Thyroid gland (tissue), 4 donors: Measurements from ENCODE around the gene TCAP. TPM values are rescaled to one million over a fixed set of nuclear protein-coding genes. Genes with fewer than 3 reads are reported as not detected.

Experiments used
- DNase-seq, 2 donors: peaks; one replicate each; pipeline ENCODE4 v3.0.0-alpha.2; 2019
- H3K27ac ChIP-seq, 3 donors: fragments of 200-600 bp; sonication (generic); 1 replicate in 2 of 3; 2 replicates in 1 of 3; pipeline ENCODE4 v1.5.1; 2016 to 2019; ENCODE audit warnings: mild to moderate bottlenecking in 1 of 3, moderate library complexity in 1 of 3
- H3K27me3 ChIP-seq: fragments of 200-600 bp; sonication (generic); one replicate; pipeline ENCODE4 v1.5.1; 2019
- H3K36me3 ChIP-seq, 2 donors: fragments of 200-600 bp; sonication (generic); one replicate each; pipeline ENCODE4 v1.5.1; 2016 to 2019
- H3K4me1 ChIP-seq, 2 donors: fragments of 200-600 bp; sonication (generic); one replicate each; pipeline ENCODE4 v1.5.1; 2017 to 2019
- H3K4me3 ChIP-seq, 3 donors: fragments of 200-600 bp; sonication (generic); replicated peaks in 1 of 3; 1 replicate in 2 of 3; 2 replicates in 1 of 3; pipeline ENCODE4 v1.5.1; 2016; ENCODE audit warnings: mild to moderate bottlenecking in 1 of 3
- H3K9me3 ChIP-seq: fragments of 200-600 bp; sonication (generic); one replicate; pipeline ENCODE4 v1.5.1; 2017
- CTCF ChIP-seq, 6 experiments: fragments of 200-600 bp in 3 of 6; fragments of 450-650 bp in 3 of 6; sonication (generic) in 3 of 6; IDR thresholded peaks; one replicate each; pipeline ENCODE4 v1.5.1; 2016 to 2019; ENCODE audit warnings: antibody characterized with exemption in 6 of 6, mild to moderate bottlenecking in 2 of 6, inconsistent platforms in 1 of 6, moderate library complexity in 1 of 6
- POLR2A ChIP-seq, 2 donors: fragments of 450-650 bp; IDR thresholded peaks; one replicate each; pipeline ENCODE4 v1.6.1; 2017; ENCODE audit warnings: antibody characterized with exemption in 2 of 2, mild to moderate bottlenecking in 2 of 2, moderate library complexity in 1 of 2
- WGBS, 2 donors: methylation state at CpG; one replicate each; pipeline ENCODE4 v1.1.5; 2017; 5-methylcytosine and 5-hydroxymethylcytosine counted together
- intact Hi-C: fragments of 100-400 bp; cut with DNase I; formaldehyde crosslinking; loops from one replicate; pipeline ENCODE4 v1.15.1; 2023
- total RNA-seq, 4 donors: library from RNA; depleted of rRNA; stranded (reverse); fragments of >200 nt; gene quantifications; one replicate each; pipeline ENCODE4 v1.2.3, GENCODE V29; 2016

The TCAP gene
- total RNA-seq, 4 donors from 2014 or later = 0.63 to 2.1 (median 1.5) TPM

GRCh38 chr17:39701784-39702422, 36.8 kb downstream of the TCAP start:
- 67 to 79% methylated on average over 4 of the region's 4 CpGs for WGBS, 2 donors
- peak overlapping the region in 1 of 3 donors; percentile 91 for H3K4me3 ChIP-seq
- no peaks in the 10 kb centered on the region for H3K9me3 ChIP-seq
- no peaks in the 10 kb centered on the region for H3K36me3 ChIP-seq
- H3K27ac ChIP-seq = peak overlapping the region in 2 of 3 donors; percentile 90 to 97
- H3K4me1 ChIP-seq = peaks cover 55 to 62% of the 10 kb centered on the region in 2 donors
- H3K27me3 ChIP-seq = no peaks in the 10 kb centered on the region
- DNase-seq = no peak
- intact Hi-C loops = no loop called here
- TF ChIP-seq CTCF (IDR thresholded peaks at IDR 0.05) (no peak), POLR2A (IDR thresholded peaks at IDR 0.05) (no peak)

DNA sequence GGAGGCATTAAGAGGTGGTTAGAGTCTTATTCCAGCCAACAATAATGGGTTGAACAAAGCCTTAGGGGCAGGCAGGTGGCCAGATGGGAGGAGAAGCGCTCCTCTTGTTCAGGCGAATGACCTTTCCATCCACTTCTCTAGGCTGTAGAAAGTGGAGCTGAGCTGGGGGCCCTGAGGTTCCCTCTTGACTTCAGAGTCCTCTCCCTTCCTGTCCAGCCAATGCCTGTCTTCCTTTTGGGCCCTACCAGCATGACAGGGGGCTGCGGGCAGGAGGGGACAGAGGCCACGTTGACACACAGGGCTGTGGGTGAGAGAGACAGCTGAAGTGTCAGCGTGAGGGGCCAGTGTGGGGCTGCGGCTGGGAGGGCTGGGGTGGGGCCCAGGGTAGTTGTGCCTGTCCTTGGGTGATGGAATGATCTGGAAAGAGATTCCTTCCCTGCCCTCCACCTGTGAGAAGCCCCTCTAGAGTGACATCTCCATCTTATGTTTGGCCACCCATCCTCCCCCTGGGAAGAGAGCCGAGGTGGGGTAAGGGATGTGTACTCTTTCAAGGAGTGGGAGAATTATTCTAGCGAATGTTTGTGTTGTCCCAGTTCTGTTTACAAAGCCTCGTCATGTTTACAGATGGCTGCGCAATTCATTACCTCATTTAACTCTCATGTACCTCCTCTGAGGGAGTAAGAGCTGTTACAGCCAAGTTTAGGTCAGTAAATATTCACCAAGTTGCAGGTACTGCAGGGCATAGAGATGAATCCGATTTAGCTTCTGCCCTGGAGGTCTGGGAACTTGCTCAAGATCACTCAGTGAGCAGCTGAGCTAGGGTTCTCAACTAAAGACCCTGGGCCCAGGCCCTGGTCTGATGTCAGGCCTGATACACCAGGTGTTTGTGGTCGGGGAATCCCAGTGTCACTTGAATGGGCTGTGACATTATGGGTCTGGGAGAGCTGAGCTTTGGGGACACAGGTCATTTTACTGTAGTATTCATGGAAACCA, 38.0 kb downstream of the TCAP start:
- Histone ChIP-seq H3K4me3 (no peak overlapping the region), H3K27me3 (no peaks in the 10 kb centered on the region), H3K27ac (peak overlapping the region; percentile 72 to 97 (median 90)), H3K36me3 (peaks cover under 1 to 4% of the 10 kb centered on the region in 2 donors), H3K9me3 (no peaks in the 10 kb centered on the region), H3K4me1 (peaks cover 61 to 73% of the 10 kb centered on the region in 2 donors)
- TF ChIP-seq POLR2A (IDR thresholded peaks at IDR 0.05) (peak in 1 of 2 donors; percentile 39), CTCF (IDR thresholded peaks at IDR 0.05) (no peak)
- 38 to 43% methylated on average over 9 to 11 of the region's 12 CpGs for WGBS, 2 donors
- intact Hi-C loops = no loop called here
- peak; percentile 57 to 59 for DNase-seq

GRCh38 chr17:39703913-39704312, 38.8 kb downstream of the TCAP start:
- H3K4me1 ChIP-seq = peaks cover 61 to 73% of the 10 kb centered on the region in 2 donors
- H3K27ac ChIP-seq = peak overlapping the region; percentile 72 to 97 (median 90)
- H3K36me3 ChIP-seq = peaks cover 7 to 11% of the 10 kb centered on the region in 2 donors
- no peaks in the 10 kb centered on the region for H3K27me3 ChIP-seq
- no peak for TF ChIP-seq CTCF (IDR thresholded peaks at IDR 0.05)
- no peak for TF ChIP-seq POLR2A (IDR thresholded peaks at IDR 0.05)
- no peaks in the 10 kb centered on the region for H3K9me3 ChIP-seq
- DNase-seq = no peak
- 86 to 95% methylated on average over 5 of the region's 5 CpGs for WGBS, 2 donors
- no peak overlapping the region for H3K4me3 ChIP-seq
- intact Hi-C loops = no loop called here

GRCh38 chr17:39704821-39705551, 39.8 kb downstream of the TCAP start:
- H3K36me3 ChIP-seq = peaks cover 15 to 16% of the 10 kb centered on the region in 2 donors
- no peaks in the 10 kb centered on the region for H3K27me3 ChIP-seq
- no peaks in the 10 kb centered on the region for H3K9me3 ChIP-seq
- TF ChIP-seq POLR2A (IDR thresholded peaks at IDR 0.05) = no peak
- peak in 1 of 6 experiments; percentile 26 for TF ChIP-seq CTCF (IDR thresholded peaks at IDR 0.05)
- 56 to 68% methylated on average over 7 to 11 of the region's 11 CpGs for WGBS, 2 donors
- peaks cover 61 to 67% of the 10 kb centered on the region in 2 donors for H3K4me1 ChIP-seq
- peak in 1 of 2 donors; percentile 35 for DNase-seq
- H3K27ac ChIP-seq = peak overlapping the region; percentile 90 to 97 (median 93)
- no peak overlapping the region for H3K4me3 ChIP-seq
- intact Hi-C loops = no loop called here
